ENCODE data around the gene ACTA1.

- TF ChIP-seq, protein P1, sequence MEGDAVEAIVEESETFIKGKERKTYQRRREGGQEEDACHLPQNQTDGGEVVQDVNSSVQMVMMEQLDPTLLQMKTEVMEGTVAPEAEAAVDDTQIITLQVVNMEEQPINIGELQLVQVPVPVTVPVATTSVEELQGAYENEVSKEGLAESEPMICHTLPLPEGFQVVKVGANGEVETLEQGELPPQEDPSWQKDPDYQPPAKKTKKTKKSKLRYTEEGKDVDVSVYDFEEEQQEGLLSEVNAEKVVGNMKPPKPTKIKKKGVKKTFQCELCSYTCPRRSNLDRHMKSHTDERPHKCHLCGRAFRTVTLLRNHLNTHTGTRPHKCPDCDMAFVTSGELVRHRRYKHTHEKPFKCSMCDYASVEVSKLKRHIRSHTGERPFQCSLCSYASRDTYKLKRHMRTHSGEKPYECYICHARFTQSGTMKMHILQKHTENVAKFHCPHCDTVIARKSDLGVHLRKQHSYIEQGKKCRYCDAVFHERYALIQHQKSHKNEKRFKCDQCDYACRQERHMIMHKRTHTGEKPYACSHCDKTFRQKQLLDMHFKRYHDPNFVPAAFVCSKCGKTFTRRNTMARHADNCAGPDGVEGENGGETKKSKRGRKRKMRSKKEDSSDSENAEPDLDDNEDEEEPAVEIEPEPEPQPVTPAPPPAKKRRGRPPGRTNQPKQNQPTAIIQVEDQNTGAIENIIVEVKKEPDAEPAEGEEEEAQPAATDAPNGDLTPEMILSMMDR (IDR thresholded peaks at IDR 0.05): no peak
- TF ChIP-seq POLR2AphosphoS5 (IDR thresholded peaks at IDR 0.05) (no peak), EP300 (IDR thresholded peaks at IDR 0.05) (no peak), POLR2A (IDR thresholded peaks at IDR 0.05) (no peak)
These were observed 20.2 kb upstream of the ACTA1 start for GRCh38 chr1:229454056-229454455.
